SK-N-SH treated with all-trans-retinoic acid at 6 μM for 48 hours (cell line): ENCODE results near the gene ATP6V0B.

ENCODE experiments used
- ATAC-seq: fragments of 200-7000 bp; cut with Tn5 transposase; 3 replicates; pipeline ENCODE4 v1.9.1; 2020; ENCODE audit warnings: mild to moderate bottlenecking, moderate library complexity
- ARNTL ChIP-seq: fragments of 450-650 bp; formaldehyde crosslinking; IDR thresholded peaks from 2 replicates; pipeline ENCODE4 v1.5.0; 2020; ENCODE audit warnings: low read depth, mild to moderate bottlenecking, moderate library complexity, borderline replicate concordance
- BACH2 ChIP-seq: fragments of 250-450 bp; sonication (Bioruptor Pico); IDR thresholded peaks from 2 replicates; pipeline ENCODE4 v1.9.0; 2021; ENCODE audit warnings: mild to moderate bottlenecking, borderline replicate concordance
- CSDC2 ChIP-seq: fragments of 250-450 bp; sonication (Bioruptor Pico); IDR thresholded peaks from 2 replicates; pipeline ENCODE4 v1.5.0; 2020; ENCODE audit warnings: mild to moderate bottlenecking, moderate library complexity
- CSRNP3 ChIP-seq: fragments of 250-450 bp; sonication (Bioruptor Pico); IDR thresholded peaks from 2 replicates; pipeline ENCODE4 v1.5.1; 2021; ENCODE audit warnings: mild to moderate bottlenecking, moderate library complexity
- ESRRG ChIP-seq: fragments of 250-450 bp; sonication (Bioruptor Pico); IDR thresholded peaks from 2 replicates; pipeline ENCODE4 v1.6.1; 2021; ENCODE audit warnings: mild to moderate bottlenecking
- GLIS3 ChIP-seq: fragments of 250-450 bp; sonication (Bioruptor Pico); IDR thresholded peaks from 2 replicates; pipeline ENCODE4 v1.5.0; 2020; ENCODE audit warnings: mild to moderate bottlenecking, moderate library complexity
- OSR1 ChIP-seq: fragments of 250-450 bp; sonication (Bioruptor Pico); IDR thresholded peaks from 2 replicates; pipeline ENCODE4 v1.8.0; 2022; ENCODE audit warnings: moderate library complexity, mild to moderate bottlenecking, inconsistent platforms
- RARB ChIP-seq: fragments of 250-450 bp; sonication (Bioruptor Pico); IDR thresholded peaks from 2 replicates; pipeline ENCODE4 v1.8.0; 2021; ENCODE audit warnings: mild to moderate bottlenecking, moderate library complexity
- SNAI2 ChIP-seq: fragments of 250-450 bp; sonication (Bioruptor Pico); IDR thresholded peaks from 2 replicates; pipeline ENCODE4 v1.5.0; 2020; ENCODE audit warnings: mild to moderate bottlenecking, moderate library complexity
- ZC3H10 ChIP-seq: fragments of 250-450 bp; sonication (Bioruptor Pico); IDR thresholded peaks from 2 replicates; pipeline ENCODE4 v1.5.1; 2021; ENCODE audit warnings: mild to moderate bottlenecking, moderate library complexity
- ZFP3 ChIP-seq: fragments of 250-450 bp; sonication (Bioruptor Pico); IDR thresholded peaks from 2 replicates; pipeline ENCODE4 v1.5.0; 2020; ENCODE audit warnings: mild to moderate bottlenecking, moderate library complexity
- ZFP30 ChIP-seq: fragments of 450-650 bp; formaldehyde crosslinking; IDR thresholded peaks from 2 replicates; pipeline ENCODE4 v1.5.0; 2022; ENCODE audit warnings: mild to moderate bottlenecking, moderate library complexity
- ZNF565 ChIP-seq: fragments of 450-650 bp; formaldehyde crosslinking; conservative IDR thresholded peaks from 2 replicates; pipeline ENCODE4 v1.5.0; 2020; ENCODE audit warnings: low read depth, mild to moderate bottlenecking, moderate library complexity
- ZNF8 ChIP-seq: fragments of 450-650 bp; formaldehyde crosslinking; IDR thresholded peaks from 2 replicates; pipeline ENCODE4 v1.5.0; 2020; ENCODE audit warnings: mild to moderate bottlenecking, moderate library complexity
- TF ChIP-seq, protein P1 (sequence below): fragments of 250-450 bp; sonication (Bioruptor Pico); IDR thresholded peaks from 2 replicates; pipeline ENCODE4 v1.5.0; 2020; ENCODE audit warnings: mild to moderate bottlenecking, moderate library complexity
- TF ChIP-seq, protein P2 (sequence below): fragments of 250-450 bp; sonication (Bioruptor Pico); IDR thresholded peaks from 2 replicates; pipeline ENCODE4 v1.5.1; 2020; ENCODE audit warnings: low read depth, mild to moderate bottlenecking, moderate library complexity
- TF ChIP-seq, protein P3 (sequence below): fragments of 250-450 bp; sonication (Bioruptor Pico); IDR thresholded peaks from 2 replicates; pipeline ENCODE4 v1.8.0; 2020; ENCODE audit warnings: mild to moderate bottlenecking, moderate library complexity, borderline replicate concordance

Gene ATP6V0B

DNA sequence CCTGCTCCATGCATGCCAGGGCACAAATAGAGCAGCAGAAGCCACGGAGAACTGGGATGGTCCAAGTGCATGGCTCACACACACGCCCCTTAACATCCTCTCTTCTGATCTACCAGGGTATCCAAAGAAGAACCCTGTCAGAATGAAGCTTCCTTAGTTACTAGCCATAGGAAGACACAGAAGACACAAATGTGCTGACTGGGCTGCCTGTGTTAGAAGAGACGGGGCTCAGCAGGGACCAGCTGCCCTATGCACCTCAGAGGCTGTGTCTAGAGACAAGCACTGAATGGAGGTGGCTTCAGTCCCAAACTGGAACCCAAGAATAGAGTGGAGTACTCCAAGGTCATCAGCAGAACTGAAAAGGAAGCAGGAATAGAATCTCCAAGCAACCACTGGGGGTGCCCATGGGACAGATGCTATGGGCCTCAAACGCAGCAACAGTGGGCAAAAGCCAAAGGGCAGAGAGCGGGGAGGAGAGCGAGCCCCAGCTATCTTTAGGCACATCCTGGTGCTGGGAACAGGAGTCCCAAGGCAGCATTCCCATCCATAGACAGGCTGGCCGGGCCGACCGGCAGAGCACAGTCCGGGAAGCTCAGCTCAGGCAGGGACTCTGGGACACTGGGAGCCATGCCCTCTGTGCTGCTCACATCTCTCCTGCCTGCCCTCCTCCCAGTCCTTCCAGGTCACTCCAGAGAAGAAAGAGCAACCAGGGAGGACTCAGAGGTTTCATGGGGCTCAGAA lies 47.0 kb downstream of the ATP6V0B start:
- ATAC-seq: no peak
- no peak for TF ChIP-seq ESRRG
- no peak for TF ChIP-seq ARNTL (CRISPR knock-in tag)
- TF ChIP-seq GLIS3 (CRISPR knock-in tag): no peak
- TF ChIP-seq ZFP3 (CRISPR knock-in tag): no peak

DNA sequence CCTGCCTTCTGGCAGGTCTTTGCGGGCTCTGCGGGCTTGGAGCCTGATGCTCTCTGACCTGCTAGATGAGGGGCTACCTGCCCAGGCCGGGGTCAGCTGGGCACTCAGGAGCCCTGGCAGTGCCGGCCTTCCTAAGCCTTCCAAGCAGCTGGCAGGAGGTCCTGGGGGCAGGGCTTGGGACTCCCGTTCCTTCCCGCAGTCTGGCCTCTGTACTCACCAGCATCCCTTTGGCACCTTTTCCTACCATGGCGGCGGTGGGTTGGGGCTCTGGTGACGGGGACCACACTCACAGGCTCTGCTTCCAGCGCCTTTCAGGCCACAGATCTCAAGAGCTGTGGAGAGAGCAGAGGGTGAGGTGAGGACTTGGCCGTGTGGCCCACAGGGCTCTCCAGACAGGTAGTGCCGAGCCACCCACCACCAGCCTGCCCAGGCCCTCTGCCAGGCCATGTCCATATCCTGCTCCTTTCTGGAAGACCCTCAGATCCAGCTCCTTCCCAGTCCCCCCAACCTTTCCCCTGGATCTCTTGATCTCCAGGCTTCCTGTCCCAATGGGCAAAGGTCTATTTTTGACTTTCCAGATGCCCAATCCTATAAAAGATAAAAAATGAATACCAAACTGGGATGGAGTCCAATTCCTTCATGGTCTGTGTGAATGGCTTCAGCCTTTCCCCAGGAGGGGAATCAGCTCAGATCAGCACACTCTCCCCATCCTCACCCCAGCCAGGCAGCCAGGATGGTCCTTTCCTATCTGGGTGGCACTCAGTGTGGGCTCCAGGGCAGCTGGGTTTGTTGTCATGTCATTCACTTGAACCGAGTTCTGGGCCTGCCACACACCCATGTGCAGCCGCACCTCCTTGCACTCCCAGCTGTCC lies 49.5 kb downstream of the ATP6V0B start:
- peak; percentile 38; the same call in 1 of the 3 replicates for ATAC-seq
- TF ChIP-seq, protein P1, sequence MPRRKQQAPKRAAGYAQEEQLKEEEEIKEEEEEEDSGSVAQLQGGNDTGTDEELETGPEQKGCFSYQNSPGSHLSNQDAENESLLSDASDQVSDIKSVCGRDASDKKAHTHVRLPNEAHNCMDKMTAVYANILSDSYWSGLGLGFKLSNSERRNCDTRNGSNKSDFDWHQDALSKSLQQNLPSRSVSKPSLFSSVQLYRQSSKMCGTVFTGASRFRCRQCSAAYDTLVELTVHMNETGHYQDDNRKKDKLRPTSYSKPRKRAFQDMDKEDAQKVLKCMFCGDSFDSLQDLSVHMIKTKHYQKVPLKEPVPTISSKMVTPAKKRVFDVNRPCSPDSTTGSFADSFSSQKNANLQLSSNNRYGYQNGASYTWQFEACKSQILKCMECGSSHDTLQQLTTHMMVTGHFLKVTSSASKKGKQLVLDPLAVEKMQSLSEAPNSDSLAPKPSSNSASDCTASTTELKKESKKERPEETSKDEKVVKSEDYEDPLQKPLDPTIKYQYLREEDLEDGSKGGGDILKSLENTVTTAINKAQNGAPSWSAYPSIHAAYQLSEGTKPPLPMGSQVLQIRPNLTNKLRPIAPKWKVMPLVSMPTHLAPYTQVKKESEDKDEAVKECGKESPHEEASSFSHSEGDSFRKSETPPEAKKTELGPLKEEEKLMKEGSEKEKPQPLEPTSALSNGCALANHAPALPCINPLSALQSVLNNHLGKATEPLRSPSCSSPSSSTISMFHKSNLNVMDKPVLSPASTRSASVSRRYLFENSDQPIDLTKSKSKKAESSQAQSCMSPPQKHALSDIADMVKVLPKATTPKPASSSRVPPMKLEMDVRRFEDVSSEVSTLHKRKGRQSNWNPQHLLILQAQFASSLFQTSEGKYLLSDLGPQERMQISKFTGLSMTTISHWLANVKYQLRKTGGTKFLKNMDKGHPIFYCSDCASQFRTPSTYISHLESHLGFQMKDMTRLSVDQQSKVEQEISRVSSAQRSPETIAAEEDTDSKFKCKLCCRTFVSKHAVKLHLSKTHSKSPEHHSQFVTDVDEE: no peak
- TF ChIP-seq ZNF565: no peak
- TF ChIP-seq ZFP30 (CRISPR knock-in tag): no peak
- TF ChIP-seq BACH2 (CRISPR knock-in tag): no peak
- TF ChIP-seq OSR1 (CRISPR knock-in tag): no peak
- no peak for TF ChIP-seq GLIS3 (CRISPR knock-in tag)
- TF ChIP-seq, protein P2, sequence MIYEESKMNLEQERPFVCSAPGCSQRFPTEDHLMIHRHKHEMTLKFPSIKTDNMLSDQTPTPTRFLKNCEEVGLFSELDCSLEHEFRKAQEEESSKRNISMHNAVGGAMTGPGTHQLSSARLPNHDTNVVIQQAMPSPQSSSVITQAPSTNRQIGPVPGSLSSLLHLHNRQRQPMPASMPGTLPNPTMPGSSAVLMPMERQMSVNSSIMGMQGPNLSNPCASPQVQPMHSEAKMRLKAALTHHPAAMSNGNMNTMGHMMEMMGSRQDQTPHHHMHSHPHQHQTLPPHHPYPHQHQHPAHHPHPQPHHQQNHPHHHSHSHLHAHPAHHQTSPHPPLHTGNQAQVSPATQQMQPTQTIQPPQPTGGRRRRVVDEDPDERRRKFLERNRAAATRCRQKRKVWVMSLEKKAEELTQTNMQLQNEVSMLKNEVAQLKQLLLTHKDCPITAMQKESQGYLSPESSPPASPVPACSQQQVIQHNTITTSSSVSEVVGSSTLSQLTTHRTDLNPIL (CRISPR knock-in tag): no peak
- TF ChIP-seq ZFP3 (CRISPR knock-in tag): no peak
- TF ChIP-seq CSRNP3 (CRISPR knock-in tag): no peak
- no peak for TF ChIP-seq ZNF8 (CRISPR knock-in tag)
- TF ChIP-seq SNAI2 (CRISPR knock-in tag): no peak
- TF ChIP-seq, protein P3, sequence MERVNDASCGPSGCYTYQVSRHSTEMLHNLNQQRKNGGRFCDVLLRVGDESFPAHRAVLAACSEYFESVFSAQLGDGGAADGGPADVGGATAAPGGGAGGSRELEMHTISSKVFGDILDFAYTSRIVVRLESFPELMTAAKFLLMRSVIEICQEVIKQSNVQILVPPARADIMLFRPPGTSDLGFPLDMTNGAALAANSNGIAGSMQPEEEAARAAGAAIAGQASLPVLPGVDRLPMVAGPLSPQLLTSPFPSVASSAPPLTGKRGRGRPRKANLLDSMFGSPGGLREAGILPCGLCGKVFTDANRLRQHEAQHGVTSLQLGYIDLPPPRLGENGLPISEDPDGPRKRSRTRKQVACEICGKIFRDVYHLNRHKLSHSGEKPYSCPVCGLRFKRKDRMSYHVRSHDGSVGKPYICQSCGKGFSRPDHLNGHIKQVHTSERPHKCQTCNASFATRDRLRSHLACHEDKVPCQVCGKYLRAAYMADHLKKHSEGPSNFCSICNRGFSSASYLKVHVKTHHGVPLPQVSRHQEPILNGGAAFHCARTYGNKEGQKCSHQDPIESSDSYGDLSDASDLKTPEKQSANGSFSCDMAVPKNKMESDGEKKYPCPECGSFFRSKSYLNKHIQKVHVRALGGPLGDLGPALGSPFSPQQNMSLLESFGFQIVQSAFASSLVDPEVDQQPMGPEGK (CRISPR knock-in tag): no peak

- no peak for ATAC-seq
- no peak for TF ChIP-seq ARNTL (CRISPR knock-in tag)
- no peak for TF ChIP-seq CSRNP3 (CRISPR knock-in tag)
- no peak for TF ChIP-seq ZC3H10 (CRISPR knock-in tag)
- TF ChIP-seq, protein P3 (CRISPR knock-in tag): no peak
- TF ChIP-seq OSR1 (CRISPR knock-in tag): no peak
- TF ChIP-seq ESRRG: no peak
- TF ChIP-seq ZFP3 (CRISPR knock-in tag): no peak
- no peak for TF ChIP-seq RARB (CRISPR knock-in tag)
- no peak for TF ChIP-seq CSDC2 (CRISPR knock-in tag)
- TF ChIP-seq, all 23 proteins: peak for 0
Observed at GRCh38 chr1:44024903-44025525, 50.3 kb downstream of the ATP6V0B start.
